ENCODE data around the gene NCOA1. TPM values are rescaled to one million over a fixed set of nuclear protein-coding genes. Genes with fewer than 3 reads are reported as not detected.
"Not testable (repeated sequence)": the region's sequence is repeated elsewhere in the genome, so short reads cannot be mapped to it uniquely, and the experiment has no call there.

The NCOA1 gene
- total RNA-seq, 2 experiments from 2014 or later, result 6.1 to 12.1 TPM

- no peak for DNase-seq (ENCODE audit: low spot score)
- H3K9me3 ChIP-seq (ENCODE audit: low read length), result no peaks in the 10 kb centered on the region
- no peak for TF ChIP-seq CTCF (conservative IDR thresholded peaks at IDR 0.05; ENCODE audit: low read length)
- no peak for TF ChIP-seq EZH2phosphoT487 (IDR thresholded peaks at IDR 0.05; ENCODE audit: borderline replicate concordance, low read depth, low read length)
- H3K4me1 ChIP-seq (ENCODE audit: insufficient read depth, low read length, poor library complexity, severe bottlenecking), result peaks cover 8% of the 10 kb centered on the region
- no peak overlapping the region for H3K4me3 ChIP-seq (ENCODE audit: low read depth, low read length, poor library complexity, severe bottlenecking)
- BruUV-seq (replicated peaks), result no TSS peak
- intact Hi-C loops (cut with micrococcal nuclease; ENCODE audit: unreplicated experiment), result no loop called here
- H3K9me2 ChIP-seq (ENCODE audit: insufficient read depth, low read length), result no peaks in the 10 kb centered on the region
- no peak overlapping the region for H2AFZ ChIP-seq (ENCODE audit: low read length)
- no peaks in the 10 kb centered on the region for H3K36me3 ChIP-seq (ENCODE audit: insufficient read depth, low read length)
- no peak overlapping the region for H3K27ac ChIP-seq (ENCODE audit: low read depth, low read length, poor library complexity, severe bottlenecking)
- H4K20me1 ChIP-seq (ENCODE audit: insufficient read depth, low read length), result no peaks in the 10 kb centered on the region
- no peak overlapping the region for H3K4me2 ChIP-seq (ENCODE audit: low read length)
- CTCF ChIA-PET (ENCODE audit: unreplicated experiment), result no interaction called here
- POLR2A ChIA-PET, result no interaction called here
- H3K79me2 ChIP-seq (ENCODE audit: insufficient read depth, low read depth, low read length), result no peaks in the 10 kb centered on the region
Observed at GRCh38 chr2:24676493-24676892, 185.4 kb downstream of the NCOA1 start.

- BruUV-seq (replicated peaks); POLR2A ChIA-PET; H3K79me2 ChIP-seq (ENCODE audit: insufficient read depth, low read depth, low read length); intact Hi-C loops (cut with micrococcal nuclease; ENCODE audit: unreplicated experiment); H4K20me1 ChIP-seq (ENCODE audit: insufficient read depth, low read length); CTCF ChIA-PET (ENCODE audit: unreplicated experiment); H3K4me3 ChIP-seq (ENCODE audit: low read depth, low read length, poor library complexity, severe bottlenecking); H2AFZ ChIP-seq (ENCODE audit: low read length); H3K36me3 ChIP-seq (ENCODE audit: insufficient read depth, low read length); H3K9me2 ChIP-seq (ENCODE audit: insufficient read depth, low read length); H3K9me3 ChIP-seq (ENCODE audit: low read length); DNase-seq (ENCODE audit: low spot score); H3K27ac ChIP-seq (ENCODE audit: low read depth, low read length, poor library complexity, severe bottlenecking); H3K4me1 ChIP-seq (ENCODE audit: insufficient read depth, low read length, poor library complexity, severe bottlenecking); H3K4me2 ChIP-seq (ENCODE audit: low read length): not testable (repeated sequence)
Observed at GRCh38 chr2:24678066-24678465, 187.0 kb downstream of the NCOA1 start.

GRCh38 chr2:24680196-24680595 is 189.1 kb downstream of the NCOA1 start:
- Histone ChIP-seq H2AFZ (ENCODE audit: low read length) (no peak overlapping the region), H3K4me3 (ENCODE audit: low read depth, low read length, poor library complexity, severe bottlenecking) (no peak overlapping the region), H3K4me1 (ENCODE audit: insufficient read depth, low read length, poor library complexity, severe bottlenecking) (no peaks in the 10 kb centered on the region), H3K79me2 (ENCODE audit: insufficient read depth, low read depth, low read length) (no peaks in the 10 kb centered on the region), H3K4me2 (ENCODE audit: low read length) (no peak overlapping the region), H4K20me1 (ENCODE audit: insufficient read depth, low read length) (no peaks in the 10 kb centered on the region), H3K36me3 (ENCODE audit: insufficient read depth, low read length) (no peaks in the 10 kb centered on the region), H3K9me3 (ENCODE audit: low read length) (no peaks in the 10 kb centered on the region), H3K9me2 (ENCODE audit: insufficient read depth, low read length) (no peaks in the 10 kb centered on the region), H3K27ac (ENCODE audit: low read depth, low read length, poor library complexity, severe bottlenecking) (no peak overlapping the region)
- ChIA-PET CTCF (ENCODE audit: unreplicated experiment) (no interaction called here), POLR2A (no interaction called here)
- DNase-seq (ENCODE audit: low spot score), result no peak
- BruUV-seq (replicated peaks), result no TSS peak
- TF ChIP-seq EZH2phosphoT487 (IDR thresholded peaks at IDR 0.05; ENCODE audit: borderline replicate concordance, low read depth, low read length) (no peak), CTCF (conservative IDR thresholded peaks at IDR 0.05; ENCODE audit: low read length) (no peak)
- intact Hi-C loops (cut with micrococcal nuclease; ENCODE audit: unreplicated experiment), result no loop called here

Measured in OCI-LY7 (cell line).